ENCODE data around the gene CUTC. TPM values are rescaled to one million over a fixed set of nuclear protein-coding genes. Genes with fewer than 3 reads are reported as not detected.

Gene CUTC
- total and polyA plus RNA-seq, 4 donors, result 10.3 to 23.4 (median 17.3) TPM

DNA sequence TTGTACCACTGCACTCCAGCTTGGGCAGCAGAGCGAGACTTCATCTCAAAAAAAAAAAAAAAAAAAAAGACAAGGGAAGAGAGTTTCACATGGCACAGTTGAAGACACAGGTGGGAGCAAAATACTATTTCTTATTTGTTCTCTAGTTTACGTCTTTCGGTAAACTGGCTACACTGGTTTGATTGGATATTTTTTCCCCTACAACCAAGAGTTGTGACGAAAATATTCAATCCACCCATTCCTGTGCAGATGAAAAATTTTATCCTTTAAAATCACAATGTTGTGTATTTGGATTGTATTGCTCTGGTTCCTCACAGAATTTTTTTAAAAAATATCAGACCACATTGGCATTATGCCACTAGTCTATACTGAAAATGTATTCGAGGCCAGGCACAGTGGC is 35.9 kb downstream of the CUTC start (continued):
- TF ChIP-seq, protein P1, sequence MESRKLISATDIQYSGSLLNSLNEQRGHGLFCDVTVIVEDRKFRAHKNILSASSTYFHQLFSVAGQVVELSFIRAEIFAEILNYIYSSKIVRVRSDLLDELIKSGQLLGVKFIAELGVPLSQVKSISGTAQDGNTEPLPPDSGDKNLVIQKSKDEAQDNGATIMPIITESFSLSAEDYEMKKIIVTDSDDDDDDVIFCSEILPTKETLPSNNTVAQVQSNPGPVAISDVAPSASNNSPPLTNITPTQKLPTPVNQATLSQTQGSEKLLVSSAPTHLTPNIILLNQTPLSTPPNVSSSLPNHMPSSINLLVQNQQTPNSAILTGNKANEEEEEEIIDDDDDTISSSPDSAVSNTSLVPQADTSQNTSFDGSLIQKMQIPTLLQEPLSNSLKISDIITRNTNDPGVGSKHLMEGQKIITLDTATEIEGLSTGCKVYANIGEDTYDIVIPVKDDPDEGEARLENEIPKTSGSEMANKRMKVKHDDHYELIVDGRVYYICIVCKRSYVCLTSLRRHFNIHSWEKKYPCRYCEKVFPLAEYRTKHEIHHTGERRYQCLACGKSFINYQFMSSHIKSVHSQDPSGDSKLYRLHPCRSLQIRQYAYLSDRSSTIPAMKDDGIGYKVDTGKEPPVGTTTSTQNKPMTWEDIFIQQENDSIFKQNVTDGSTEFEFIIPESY (IDR thresholded peaks at IDR 0.05), result no peak
- TF ChIP-seq RAD21 (IDR thresholded peaks at IDR 0.05) (no peak), HNF4G (IDR thresholded peaks at IDR 0.05) (no peak), TAF1 (conservative IDR thresholded peaks at IDR 0.05) (no peak), JUND (IDR thresholded peaks at IDR 0.05) (no peak), YY1 (IDR thresholded peaks at IDR 0.05) (no peak), SP1 (IDR thresholded peaks at IDR 0.05) (no peak), HNF4A (conservative IDR thresholded peaks at IDR 0.05) (no peak)

DNA sequence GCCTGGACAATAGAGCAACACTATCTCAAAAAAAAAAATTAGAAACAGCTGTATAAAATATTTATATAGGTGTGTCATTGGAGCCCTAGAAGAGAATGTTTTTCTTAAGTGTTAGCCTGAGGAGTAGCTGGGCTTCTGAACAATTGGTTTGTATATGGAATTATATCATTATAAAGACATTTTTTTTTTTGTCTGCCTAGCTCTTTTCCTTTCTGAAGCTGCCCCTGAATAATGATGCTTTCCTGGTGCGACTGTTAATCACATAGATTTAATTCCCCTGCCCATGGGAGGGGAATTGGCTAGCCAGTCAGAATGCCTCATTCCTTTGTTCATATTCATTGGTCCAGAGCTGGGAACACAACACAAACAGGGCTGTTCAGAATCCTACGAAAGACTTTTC is 36.5 kb downstream of the CUTC start:
- TF ChIP-seq, protein P2, sequence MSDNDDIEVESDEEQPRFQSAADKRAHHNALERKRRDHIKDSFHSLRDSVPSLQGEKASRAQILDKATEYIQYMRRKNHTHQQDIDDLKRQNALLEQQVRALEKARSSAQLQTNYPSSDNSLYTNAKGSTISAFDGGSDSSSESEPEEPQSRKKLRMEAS (IDR thresholded peaks at IDR 0.05), result no peak
- TF ChIP-seq EGR1 (IDR thresholded peaks at IDR 0.05; ENCODE audit: low read depth in 2 of 2) (no peak), FOXA2 (IDR thresholded peaks at IDR 0.05) (no peak), HNF4G (IDR thresholded peaks at IDR 0.05) (no peak), SP1 (IDR thresholded peaks at IDR 0.05) (no peak), HNF4A (conservative IDR thresholded peaks at IDR 0.05) (no peak), NR2F2 (IDR thresholded peaks at IDR 0.05) (no peak), RAD21 (IDR thresholded peaks at IDR 0.05) (no peak), RXRA (IDR thresholded peaks at IDR 0.05) (no peak), JUND (IDR thresholded peaks at IDR 0.05) (no peak), FOXA1 (IDR thresholded peaks at IDR 0.05) (no peak), GABPA (IDR thresholded peaks at IDR 0.05 in 1 of 2, conservative IDR thresholded peaks at IDR 0.05 in 1 of 2) (no peak), YY1 (IDR thresholded peaks at IDR 0.05) (no peak), TAF1 (conservative IDR thresholded peaks at IDR 0.05) (no peak)
- TF ChIP-seq, protein P3, sequence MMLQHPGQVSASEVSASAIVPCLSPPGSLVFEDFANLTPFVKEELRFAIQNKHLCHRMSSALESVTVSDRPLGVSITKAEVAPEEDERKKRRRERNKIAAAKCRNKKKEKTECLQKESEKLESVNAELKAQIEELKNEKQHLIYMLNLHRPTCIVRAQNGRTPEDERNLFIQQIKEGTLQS (IDR thresholded peaks at IDR 0.05), result no peak
- TF ChIP-seq, protein P1 (IDR thresholded peaks at IDR 0.05), result no peak
- TF ChIP-seq, protein P4, sequence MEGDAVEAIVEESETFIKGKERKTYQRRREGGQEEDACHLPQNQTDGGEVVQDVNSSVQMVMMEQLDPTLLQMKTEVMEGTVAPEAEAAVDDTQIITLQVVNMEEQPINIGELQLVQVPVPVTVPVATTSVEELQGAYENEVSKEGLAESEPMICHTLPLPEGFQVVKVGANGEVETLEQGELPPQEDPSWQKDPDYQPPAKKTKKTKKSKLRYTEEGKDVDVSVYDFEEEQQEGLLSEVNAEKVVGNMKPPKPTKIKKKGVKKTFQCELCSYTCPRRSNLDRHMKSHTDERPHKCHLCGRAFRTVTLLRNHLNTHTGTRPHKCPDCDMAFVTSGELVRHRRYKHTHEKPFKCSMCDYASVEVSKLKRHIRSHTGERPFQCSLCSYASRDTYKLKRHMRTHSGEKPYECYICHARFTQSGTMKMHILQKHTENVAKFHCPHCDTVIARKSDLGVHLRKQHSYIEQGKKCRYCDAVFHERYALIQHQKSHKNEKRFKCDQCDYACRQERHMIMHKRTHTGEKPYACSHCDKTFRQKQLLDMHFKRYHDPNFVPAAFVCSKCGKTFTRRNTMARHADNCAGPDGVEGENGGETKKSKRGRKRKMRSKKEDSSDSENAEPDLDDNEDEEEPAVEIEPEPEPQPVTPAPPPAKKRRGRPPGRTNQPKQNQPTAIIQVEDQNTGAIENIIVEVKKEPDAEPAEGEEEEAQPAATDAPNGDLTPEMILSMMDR (IDR thresholded peaks at IDR 0.05; ENCODE audit: low read depth, low read length, missing input control), result no peak
- TF ChIP-seq, protein P5, sequence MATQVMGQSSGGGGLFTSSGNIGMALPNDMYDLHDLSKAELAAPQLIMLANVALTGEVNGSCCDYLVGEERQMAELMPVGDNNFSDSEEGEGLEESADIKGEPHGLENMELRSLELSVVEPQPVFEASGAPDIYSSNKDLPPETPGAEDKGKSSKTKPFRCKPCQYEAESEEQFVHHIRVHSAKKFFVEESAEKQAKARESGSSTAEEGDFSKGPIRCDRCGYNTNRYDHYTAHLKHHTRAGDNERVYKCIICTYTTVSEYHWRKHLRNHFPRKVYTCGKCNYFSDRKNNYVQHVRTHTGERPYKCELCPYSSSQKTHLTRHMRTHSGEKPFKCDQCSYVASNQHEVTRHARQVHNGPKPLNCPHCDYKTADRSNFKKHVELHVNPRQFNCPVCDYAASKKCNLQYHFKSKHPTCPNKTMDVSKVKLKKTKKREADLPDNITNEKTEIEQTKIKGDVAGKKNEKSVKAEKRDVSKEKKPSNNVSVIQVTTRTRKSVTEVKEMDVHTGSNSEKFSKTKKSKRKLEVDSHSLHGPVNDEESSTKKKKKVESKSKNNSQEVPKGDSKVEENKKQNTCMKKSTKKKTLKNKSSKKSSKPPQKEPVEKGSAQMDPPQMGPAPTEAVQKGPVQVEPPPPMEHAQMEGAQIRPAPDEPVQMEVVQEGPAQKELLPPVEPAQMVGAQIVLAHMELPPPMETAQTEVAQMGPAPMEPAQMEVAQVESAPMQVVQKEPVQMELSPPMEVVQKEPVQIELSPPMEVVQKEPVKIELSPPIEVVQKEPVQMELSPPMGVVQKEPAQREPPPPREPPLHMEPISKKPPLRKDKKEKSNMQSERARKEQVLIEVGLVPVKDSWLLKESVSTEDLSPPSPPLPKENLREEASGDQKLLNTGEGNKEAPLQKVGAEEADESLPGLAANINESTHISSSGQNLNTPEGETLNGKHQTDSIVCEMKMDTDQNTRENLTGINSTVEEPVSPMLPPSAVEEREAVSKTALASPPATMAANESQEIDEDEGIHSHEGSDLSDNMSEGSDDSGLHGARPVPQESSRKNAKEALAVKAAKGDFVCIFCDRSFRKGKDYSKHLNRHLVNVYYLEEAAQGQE (IDR thresholded peaks at IDR 0.05), result no peak
- Histone ChIP-seq H3K27me3 (ENCODE audit: control insufficient read depth in 4 of 4, insufficient read depth in 4 of 4, low read length in 3 of 4) (no peaks in the 10 kb centered on the region), H3K4me1 (ENCODE audit: control insufficient read depth in 4 of 4, insufficient read depth in 4 of 4, low read length in 3 of 4) (peaks cover 0 to 6% (median 2%) of the 10 kb centered on the region in 4 donors), H3K9ac (ENCODE audit: low read depth in 1 of 2, low read length in 2 of 2) (no peak overlapping the region), H3K9me3 (ENCODE audit: control insufficient read depth in 4 of 4, low read length in 3 of 4) (no peaks in the 10 kb centered on the region), H3K4me3 (ENCODE audit: low read depth in 1 of 3, low read length in 3 of 3) (no peak overlapping the region), H3K27ac (ENCODE audit: low read depth in 1 of 2, low read length in 2 of 2) (no peak overlapping the region), H3K36me3 (ENCODE audit: control insufficient read depth in 4 of 4, insufficient read depth in 3 of 4, low read depth in 1 of 4, low read length in 3 of 4) (no peaks in the 10 kb centered on the region)
- no peak for DNase-seq (ENCODE audit: low spot score)
- WGBS, result 85% methylated on average over 2 of the region's 2 CpGs

Measured in liver (tissue), 9 donors.